Mononuclear cell (primary cell): ENCODE data around the gene BIK. TPM values are rescaled to one million over a fixed set of nuclear protein-coding genes. Genes with fewer than 3 reads are reported as not detected.
"Not testable (repeated sequence)": the region's sequence is repeated elsewhere in the genome, so short reads cannot be mapped to it uniquely, and the experiment has no call there.

ENCODE experiments used
- H3K27me3 ChIP-seq: 2 replicates; pipeline ENCODE4 v1.6.0; 2011; ENCODE audit warnings: low read length, control low read depth; ENCODE audit not compliant: insufficient read depth
- H3K4me1 ChIP-seq: 2 replicates; pipeline ENCODE4 v1.5.1; 2011; ENCODE audit warnings: mild to moderate bottlenecking, low read length, control low read depth; ENCODE audit not compliant: insufficient read depth
- H3K4me3 ChIP-seq: 2 replicates; pipeline ENCODE4 v1.5.1; 2011; ENCODE audit warnings: mild to moderate bottlenecking, low read length, moderate library complexity
- H3K9me3 ChIP-seq: 2 replicates; pipeline ENCODE4 v1.5.1; 2011; ENCODE audit warnings: low read depth, mild to moderate bottlenecking, control low read depth, low read length
- total RNA-seq: library from RNA; depleted of rRNA; stranded (reverse); fragments of >200 nt; gene quantifications from one replicate; pipeline ENCODE4 v1.2.3, GENCODE V29; 2012

BIK gene
- total RNA-seq, 1 donor = 2.1 TPM

DNA sequence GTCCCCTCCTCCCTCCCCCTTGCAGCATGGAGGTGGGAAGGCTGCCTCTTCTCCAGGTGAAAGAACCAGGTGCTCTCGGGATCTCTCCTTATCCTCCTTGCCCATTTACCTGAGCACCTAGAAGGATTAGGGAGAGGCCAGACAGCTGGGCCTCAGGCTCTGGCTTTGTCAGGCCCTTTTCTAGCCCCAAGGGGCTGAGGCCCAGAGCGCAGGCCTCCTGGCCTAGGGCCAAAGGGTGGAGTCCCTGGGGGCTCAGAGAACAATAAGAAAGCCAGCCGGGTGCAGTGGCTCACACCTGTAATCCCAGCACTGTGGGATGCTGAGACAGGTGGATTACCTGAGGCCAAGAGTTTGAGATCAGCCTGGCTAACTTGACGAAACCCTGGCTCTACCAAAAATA, 16.0 kb upstream of the BIK start:
- no peak overlapping the region for H3K4me3 ChIP-seq
- no peaks in the 10 kb centered on the region for H3K9me3 ChIP-seq
- H3K27me3 ChIP-seq = no peaks in the 10 kb centered on the region
- H3K4me1 ChIP-seq = peaks cover 15% of the 10 kb centered on the region

DNA sequence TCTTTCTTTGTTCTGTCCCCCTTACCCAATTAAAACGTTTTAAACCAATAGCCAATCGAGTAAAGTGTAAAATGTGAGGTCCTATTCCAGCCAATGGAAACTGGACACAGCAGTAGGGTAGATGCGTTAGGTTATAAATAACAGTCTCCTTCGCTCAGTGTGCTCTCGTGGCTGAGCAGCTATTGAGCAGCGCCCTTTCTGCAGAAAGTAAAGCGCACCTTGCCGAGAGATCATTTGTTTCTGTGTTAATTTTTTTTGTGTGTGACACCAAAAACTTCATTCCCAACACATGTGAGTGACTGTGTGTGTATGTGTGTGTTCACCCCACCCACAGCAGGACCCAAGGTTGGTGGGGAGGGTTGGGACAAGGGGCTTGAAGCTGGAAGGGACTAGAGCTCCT, 14.1 kb upstream of the BIK start:
- Histone ChIP-seq H3K9me3 (no peaks in the 10 kb centered on the region), H3K4me3 (no peak overlapping the region)

DNA sequence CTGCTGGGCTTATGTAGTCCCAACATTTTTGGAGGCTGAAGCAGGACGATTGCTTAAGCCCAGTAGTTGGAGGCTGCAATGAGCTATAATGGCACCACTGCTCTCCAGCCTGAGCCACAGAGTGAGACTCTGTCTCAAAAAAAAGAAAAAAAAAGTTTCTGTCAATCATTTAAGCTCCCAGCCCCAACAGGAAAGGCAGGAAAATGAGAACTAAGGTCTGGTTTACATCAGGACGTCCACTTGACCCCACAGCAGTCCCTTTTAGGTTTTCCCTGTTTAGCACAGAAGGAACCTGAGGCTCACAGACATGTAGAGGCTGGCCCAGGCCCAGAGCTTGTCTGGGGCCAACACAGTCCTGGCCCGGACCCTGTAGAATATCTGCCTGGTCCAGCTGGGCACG, 12.2 kb upstream of the BIK start:
- no peak overlapping the region for H3K4me3 ChIP-seq
- no peaks in the 10 kb centered on the region for H3K4me1 ChIP-seq
- H3K27me3 ChIP-seq = no peaks in the 10 kb centered on the region
- no peaks in the 10 kb centered on the region for H3K9me3 ChIP-seq

More for the DNA sequence above, 14.1 kb upstream of the BIK start:
- H3K27me3 ChIP-seq = no peaks in the 10 kb centered on the region
- peaks cover 8% of the 10 kb centered on the region for H3K4me1 ChIP-seq

DNA sequence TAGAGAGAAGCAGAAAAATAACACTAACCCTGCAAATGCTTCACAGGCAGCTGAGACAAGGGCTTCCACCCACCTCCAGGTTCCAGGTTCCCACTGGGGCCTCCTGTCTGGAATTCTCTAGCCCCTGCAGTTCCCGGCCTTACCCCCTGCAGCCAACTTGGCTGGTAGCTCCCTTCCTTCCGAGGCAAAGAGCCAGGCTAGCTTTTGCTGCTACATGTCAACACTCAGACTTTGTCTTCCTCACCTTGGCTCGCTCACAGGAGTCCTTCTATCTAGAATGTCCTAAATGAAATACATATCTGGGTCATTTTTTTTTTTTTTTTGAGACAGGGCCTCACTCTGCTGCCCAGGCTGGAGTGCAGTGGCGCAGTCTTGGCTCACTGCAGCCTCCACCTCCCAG, 11.5 kb upstream of the BIK start:
- no peaks in the 10 kb centered on the region for H3K27me3 ChIP-seq
- no peaks in the 10 kb centered on the region for H3K4me1 ChIP-seq
- no peak overlapping the region for H3K4me3 ChIP-seq
- H3K9me3 ChIP-seq = no peaks in the 10 kb centered on the region

DNA sequence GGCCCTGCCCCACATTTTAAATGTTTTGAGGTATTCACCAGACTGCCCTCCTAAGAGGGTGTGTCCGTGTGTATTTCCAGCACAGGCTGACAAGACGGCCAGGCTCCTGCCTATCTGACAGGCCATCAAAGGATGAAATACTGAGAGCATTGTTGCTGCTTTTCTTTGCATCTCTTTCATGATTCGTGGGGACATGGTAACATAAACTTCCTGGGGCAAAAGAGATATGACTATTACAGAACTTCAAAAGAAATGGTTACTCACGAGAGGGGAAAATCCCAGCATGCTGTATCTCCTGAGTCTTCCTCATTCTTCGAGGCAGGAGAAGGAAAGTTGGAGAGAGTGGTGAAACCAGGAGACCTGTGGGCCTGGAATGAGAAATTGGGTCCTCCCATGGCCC, 10.3 kb upstream of the BIK start:
- Histone ChIP-seq H3K4me1 (no peaks in the 10 kb centered on the region), H3K9me3 (no peaks in the 10 kb centered on the region), H3K4me3 (no peak overlapping the region), H3K27me3 (no peaks in the 10 kb centered on the region)

DNA sequence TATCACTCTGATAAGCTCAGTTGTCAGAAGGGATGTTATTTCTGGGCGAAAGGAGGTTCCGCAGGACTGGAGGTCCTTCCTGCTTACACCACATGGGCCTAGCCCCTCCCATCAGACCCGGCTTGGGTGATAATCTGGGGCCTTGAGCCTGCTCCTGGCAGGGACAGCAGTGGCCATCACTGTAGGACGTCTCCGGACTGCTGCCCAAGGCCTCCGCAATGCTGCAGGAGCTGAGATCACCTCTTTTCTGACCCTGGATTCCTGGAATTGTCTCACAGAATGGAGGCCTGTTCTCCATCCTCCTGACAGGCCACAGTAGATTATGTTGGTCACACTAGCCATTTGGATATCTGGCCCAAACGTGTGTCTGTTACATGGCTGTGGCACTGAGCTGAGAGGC, 9.2 kb upstream of the BIK start:
- no peaks in the 10 kb centered on the region for H3K27me3 ChIP-seq
- H3K4me3 ChIP-seq = no peak overlapping the region
- H3K4me1 ChIP-seq = no peaks in the 10 kb centered on the region
- H3K9me3 ChIP-seq = no peaks in the 10 kb centered on the region

DNA sequence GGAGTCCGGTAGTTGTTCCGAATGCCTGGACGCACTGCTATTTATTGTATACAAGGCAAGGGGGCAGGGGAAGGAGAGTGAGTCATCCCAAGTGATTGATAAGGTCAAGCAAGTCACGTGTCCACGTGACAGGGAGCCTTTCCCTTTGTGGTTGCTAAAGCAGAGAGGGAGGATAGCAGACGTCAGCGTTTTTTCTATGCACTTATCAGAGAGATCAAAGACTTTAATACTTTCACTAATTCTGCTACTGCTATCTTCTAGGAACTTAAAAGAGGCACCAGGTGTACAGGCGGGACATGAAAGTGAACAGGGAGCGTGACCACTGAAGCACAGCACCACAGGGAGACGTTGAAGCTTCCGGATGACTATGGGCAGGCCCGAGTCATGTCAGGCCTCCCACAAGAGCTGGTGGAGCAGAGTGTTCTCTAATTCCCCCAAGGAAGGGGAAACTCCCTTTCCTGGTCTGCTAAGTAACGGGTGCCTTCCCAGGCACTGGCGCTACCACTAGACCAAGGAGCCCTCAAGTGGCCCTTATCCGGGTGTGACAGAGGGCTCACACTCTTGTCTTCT, 6.4 kb upstream of the BIK start:
- not testable (repeated sequence) for H3K4me3 ChIP-seq, H3K4me1 ChIP-seq, H3K9me3 ChIP-seq, H3K27me3 ChIP-seq

DNA sequence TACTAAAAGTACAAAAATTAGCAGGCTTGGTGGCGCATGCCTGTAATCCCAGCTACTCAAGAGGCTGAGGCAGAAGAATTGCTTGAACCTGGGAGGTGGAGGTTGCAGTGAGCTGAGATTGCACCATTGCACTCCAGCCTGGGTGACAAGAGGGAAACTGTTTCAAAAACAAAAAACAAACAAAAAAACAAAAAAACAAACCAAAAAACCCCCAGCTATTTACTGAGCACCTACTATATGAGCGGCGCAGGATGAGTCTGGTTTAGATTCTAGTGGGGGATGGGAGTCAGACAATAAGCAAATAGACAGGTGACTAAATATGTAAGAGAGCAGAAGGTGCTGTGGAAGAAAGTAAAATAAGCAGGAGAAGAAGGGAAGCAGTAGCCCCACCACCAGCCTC, 5.6 kb upstream of the BIK start:
- not testable (repeated sequence) for H3K27me3 ChIP-seq, H3K4me3 ChIP-seq, H3K4me1 ChIP-seq, H3K9me3 ChIP-seq

DNA sequence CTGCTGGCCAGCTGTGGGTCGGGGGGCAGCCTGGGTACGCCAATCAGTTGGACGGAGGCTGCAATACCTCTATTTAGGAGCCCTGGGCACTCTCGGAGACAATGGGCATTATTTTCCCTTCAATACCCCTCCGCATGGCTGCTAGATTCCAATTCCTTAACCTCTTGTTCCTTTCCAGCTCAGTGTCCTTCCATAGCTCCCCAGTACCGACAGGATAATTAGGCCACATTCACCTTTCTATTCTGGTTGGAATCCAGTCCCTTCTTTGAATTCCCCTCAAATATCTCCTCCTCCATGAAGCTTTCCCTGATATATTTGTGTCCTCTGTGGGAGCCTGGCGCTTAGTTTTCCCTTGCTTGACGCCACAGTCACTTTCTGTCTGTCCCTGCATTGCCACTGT, 4.2 kb upstream of the BIK start:
- Histone ChIP-seq H3K9me3 (no peaks in the 10 kb centered on the region), H3K27me3 (peaks cover 7% of the 10 kb centered on the region), H3K4me1 (peaks cover 12% of the 10 kb centered on the region), H3K4me3 (no peak overlapping the region)

DNA sequence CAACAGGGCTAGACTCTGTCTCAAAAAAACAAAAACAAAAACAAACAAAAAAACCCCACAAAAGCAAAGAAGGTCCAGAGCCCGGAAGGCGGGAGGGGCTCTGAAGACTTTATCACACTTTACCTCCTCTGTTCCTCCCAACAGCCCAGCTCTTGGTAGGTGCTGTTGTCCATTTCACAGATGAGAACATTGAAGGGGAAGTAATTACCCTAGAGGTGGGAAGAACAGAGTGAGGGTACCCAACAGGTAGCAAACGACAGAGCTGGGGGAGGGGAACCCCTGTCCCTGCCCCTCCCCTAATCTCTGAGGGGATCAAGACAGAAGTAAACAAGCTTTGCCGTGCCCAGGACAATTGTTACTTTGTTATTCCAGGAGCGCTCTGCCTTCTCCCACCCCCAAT, 1.0 kb upstream of the BIK start:
- Histone ChIP-seq H3K4me3 (no peak overlapping the region), H3K4me1 (peaks cover 25% of the 10 kb centered on the region), H3K9me3 (no peaks in the 10 kb centered on the region), H3K27me3 (peaks cover 18% of the 10 kb centered on the region)

DNA sequence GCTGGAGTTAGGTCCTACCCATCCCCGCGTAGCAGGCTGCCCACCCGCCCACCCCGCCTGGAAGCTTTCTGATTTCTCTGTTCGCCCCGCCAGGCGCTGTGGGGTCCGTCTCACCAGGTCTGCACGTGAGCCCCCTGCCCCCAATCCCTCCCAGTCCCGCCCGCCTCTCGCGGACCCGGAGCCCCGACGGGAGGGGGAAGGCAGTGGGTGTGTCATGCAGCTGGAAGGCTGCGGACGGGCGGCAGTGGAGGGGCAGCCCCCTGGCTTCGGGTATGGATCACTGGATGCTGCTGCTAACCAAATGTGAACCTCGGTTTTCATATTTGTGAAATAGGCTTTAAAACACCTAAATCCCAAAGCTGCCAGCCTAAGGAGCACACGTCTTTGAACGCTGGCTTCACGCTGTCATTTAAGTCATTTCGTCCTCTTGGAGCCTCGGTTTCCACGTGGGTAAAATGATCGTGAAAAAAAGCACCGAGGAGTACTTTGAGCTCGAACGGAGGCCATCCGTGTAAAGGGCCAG, 568 bp upstream of the BIK start:
- Histone ChIP-seq H3K9me3 (no peaks in the 10 kb centered on the region), H3K4me3 (peak overlapping the region; percentile 8), H3K4me1 (peaks cover 25% of the 10 kb centered on the region), H3K27me3 (peaks cover 18% of the 10 kb centered on the region)

DNA sequence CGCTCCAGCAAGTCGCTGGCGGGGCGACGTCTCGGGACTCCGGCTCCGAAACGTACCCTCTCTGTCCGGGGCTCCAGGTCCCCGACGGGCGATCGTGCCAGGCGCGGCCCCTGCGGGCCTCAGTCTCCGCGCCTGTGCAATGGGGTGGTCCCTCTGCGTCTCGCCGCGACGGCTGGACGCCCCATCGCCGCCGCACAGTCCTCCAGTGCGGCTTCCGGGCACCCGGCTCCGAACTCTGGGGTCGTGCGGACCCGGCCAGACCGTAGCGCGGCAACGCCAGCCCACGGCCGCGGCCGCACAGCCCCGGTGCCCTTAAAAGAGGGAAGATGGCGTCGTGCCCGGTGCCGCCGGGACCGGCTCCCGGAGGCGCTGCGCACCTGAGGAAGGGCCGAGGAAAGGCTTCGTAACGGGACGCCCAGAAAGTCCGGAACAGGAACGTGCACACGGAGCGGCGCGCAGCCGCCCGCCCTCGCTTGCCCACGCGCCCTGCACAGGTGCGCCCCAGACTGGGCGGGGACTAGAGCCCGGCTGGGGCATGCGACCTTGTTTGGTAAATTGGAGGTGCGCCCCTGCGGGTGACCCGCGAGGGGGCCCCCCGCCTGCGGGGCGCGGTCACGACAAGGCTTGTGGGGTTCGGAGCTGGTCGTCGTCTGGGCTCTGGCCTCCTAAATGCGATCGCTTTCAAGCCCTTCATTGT, 525 bp downstream of the BIK start:
- Histone ChIP-seq H3K4me3 (peak overlapping the region; percentile 52), H3K27me3 (peaks cover 18% of the 10 kb centered on the region), H3K4me1 (peaks cover 32% of the 10 kb centered on the region), H3K9me3 (no peaks in the 10 kb centered on the region)

DNA sequence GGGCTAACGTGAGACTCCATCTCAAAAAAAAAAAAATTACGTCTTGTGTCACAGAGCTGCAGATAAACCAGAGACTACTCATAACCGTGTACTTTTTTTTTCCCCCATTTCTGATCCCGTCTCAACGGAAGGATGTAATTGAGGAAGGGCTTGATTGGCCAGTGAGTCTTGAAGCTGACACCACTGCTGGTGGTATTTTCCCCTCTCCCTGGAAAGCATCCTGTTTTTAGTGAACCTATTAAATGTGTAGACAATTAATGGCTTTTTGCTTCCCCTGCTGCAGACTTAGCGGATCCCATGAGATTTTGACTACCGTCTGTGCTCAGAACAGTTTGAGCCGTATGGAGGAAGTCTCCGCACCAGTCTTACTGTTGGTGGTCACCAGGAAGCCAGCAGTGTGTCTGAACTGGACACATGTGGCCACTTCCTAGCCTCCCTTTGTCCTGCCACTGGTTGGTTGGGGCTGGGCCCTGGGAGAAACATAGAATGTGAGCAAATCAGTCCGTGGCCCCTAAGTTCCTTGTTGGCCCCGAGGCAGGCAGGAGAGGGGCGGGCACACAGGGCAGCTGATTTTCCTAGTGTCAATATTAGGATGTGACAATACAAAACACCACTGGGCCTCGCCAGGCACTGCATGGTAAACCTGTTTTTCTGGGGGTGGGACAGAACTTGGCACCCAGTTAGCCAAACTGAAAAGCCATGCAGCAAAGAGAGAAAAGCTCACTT, 3.1 kb downstream of the BIK start:
- peaks cover 18% of the 10 kb centered on the region for H3K27me3 ChIP-seq
- H3K4me1 ChIP-seq = peaks cover 51% of the 10 kb centered on the region
- H3K9me3 ChIP-seq = no peaks in the 10 kb centered on the region
- no peak overlapping the region for H3K4me3 ChIP-seq

DNA sequence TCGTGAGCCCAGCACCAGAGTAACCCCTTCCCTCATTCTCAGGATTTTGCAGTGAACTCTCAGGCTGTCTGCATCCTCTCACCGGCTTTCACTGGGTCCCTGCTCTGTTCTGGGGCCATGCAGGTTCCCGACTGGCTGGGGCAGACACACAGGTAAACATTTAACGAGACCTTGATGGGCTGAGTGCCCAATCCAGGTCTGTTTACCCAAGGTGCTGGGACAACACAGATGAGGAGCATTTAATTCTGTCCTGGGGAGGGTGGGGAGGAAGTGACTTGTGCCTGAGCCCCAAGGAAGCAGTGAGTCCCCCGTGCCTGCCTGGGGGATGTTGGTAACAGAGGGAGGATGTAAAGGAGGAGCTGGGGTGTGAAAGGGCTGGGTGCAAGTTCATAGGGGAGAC, 4.4 kb downstream of the BIK start:
- H3K4me3 ChIP-seq = no peak overlapping the region
- peaks cover 59% of the 10 kb centered on the region for H3K4me1 ChIP-seq
- H3K9me3 ChIP-seq = no peaks in the 10 kb centered on the region
- H3K27me3 ChIP-seq = peaks cover 15% of the 10 kb centered on the region

DNA sequence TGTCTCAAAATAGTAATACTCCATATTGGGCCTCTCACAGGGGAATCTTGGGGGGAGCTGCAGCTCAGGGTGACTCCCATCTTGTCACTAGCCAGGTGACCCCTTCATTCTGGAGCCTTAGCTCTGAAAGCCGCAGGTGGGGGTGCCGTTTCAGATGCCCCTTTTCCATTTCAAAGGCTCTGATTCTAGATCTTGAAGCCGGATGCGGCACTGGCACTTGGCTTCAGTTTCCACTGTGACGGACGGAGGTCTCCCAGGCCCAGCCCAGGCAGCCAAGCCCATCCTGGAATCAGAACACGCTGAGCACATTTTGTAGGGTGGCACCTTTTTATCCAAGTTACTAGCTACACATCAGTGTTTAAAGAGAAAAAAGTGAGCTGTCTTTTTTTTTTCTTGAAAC, 6.4 kb downstream of the BIK start:
- Histone ChIP-seq H3K4me1 (peaks cover 50% of the 10 kb centered on the region), H3K27me3 (peaks cover 5% of the 10 kb centered on the region), H3K9me3 (no peaks in the 10 kb centered on the region), H3K4me3 (no peak overlapping the region)
